ENCODE results near the gene TFG. TPM values are rescaled to one million over a fixed set of nuclear protein-coding genes. Genes with fewer than 3 reads are reported as not detected.

TFG gene
- total and polyA plus RNA-seq, 10 of the 15 experiments (the other 5 are each of a cell fraction or from before 2014, with no cell fraction given): 29.3 to 126 (median 57.6) TPM

DNA sequence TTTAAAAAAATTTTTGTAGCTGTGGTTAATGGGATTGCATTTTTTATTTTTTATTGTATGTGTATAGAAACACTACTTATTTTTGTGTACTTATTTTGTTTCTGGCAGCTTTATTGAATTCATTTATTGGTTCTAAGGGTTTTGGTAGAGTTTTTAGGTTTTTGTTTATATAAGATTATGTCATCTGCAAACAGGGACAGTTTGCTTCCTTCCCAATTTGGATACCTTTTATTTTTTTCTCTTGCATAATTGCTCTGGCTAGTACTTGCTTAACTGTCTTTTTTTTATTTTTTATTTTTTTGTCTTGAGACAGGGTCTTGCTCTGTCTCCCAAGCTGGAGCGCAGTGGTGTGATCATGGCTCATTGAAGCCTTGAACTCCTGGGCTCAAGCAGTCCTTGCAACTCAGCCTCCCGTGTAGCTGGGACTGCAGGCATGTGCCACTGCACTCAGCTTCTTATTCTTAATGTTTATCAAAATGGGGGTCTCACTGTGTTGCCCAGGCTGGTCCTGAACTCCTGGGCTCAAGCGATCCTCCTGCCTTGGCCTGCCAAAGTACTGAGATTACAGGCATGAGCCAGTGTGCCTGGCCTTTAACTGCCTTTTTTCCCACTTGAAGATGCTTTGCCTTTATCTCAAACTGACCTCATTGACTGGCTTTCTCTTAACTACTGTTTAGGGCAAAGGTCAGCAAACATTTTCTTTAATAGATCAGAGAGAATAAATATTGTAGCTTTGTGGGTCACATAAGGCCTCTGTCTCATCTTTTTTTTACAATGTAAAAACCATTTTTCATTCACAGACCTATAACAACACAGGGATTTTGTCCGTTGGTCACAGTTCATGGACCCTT, 8.6 kb downstream of the TFG start:
- ChIA-PET CTCF (interaction anchor here (0.6 to 1.6 kb wide), 6 partner anchors 10 to 680 kb away, joined by 3 to 5 read pairs (median 4); no protein-coding TSS in a partner anchor), SMC1A (ENCODE audit: uncharacterized antibody, unreplicated experiment) (interaction anchor here (0.7 to 4.5 kb wide), 5 partner anchors 10 to 68 kb away, joined by 3 to 18 read pairs (median 3); no protein-coding TSS in a partner anchor)

More for the DNA sequence above, 8.6 kb downstream of the TFG start:
- no peak overlapping the region for H3K27ac ChIP-seq (ENCODE audit: control insufficient read depth, insufficient read depth)
- no peaks in the 10 kb centered on the region; the same call in 2 of the 3 replicates for H3K9me3 ChIP-seq (replicated peaks; ENCODE audit: control insufficient read depth, insufficient read depth, low read length)
- ChIA-PET POLR2A (interaction anchor here (0.6 to 0.9 kb wide), 4 partner anchors 10 to 786 kb away, joined by 4 to 7 read pairs (median 5); no protein-coding TSS in a partner anchor), RAD21 (ENCODE audit: unreplicated experiment) (interaction anchor here (0.8 kb wide), 1 partner anchor 25 kb away, joined by 3 read pairs; no protein-coding TSS in a partner anchor)
- BruUV-seq (replicated peaks): no TSS peak
- H3K79me2 ChIP-seq (ENCODE audit: control insufficient read depth, insufficient read depth, low read length): peaks cover 69% of the 10 kb centered on the region
- peak overlapping the region; percentile 19; the same call in 1 of the 2 replicates for H3K4me2 ChIP-seq (ENCODE audit: control insufficient read depth, insufficient read depth)
- WGBS (ENCODE audit: insufficient coverage, insufficient replicate concordance, low lambda C conversion rate, missing lambda C conversion rate): 99% methylated on average over 4 of the region's 4 CpGs
- no peaks in the 10 kb centered on the region for H3K27me3 ChIP-seq (replicated peaks in 1 of 2; ENCODE audit: control insufficient read depth in 2 of 2, insufficient read depth in 2 of 2, low read length in 1 of 2)
- in situ Hi-C loops (cut with MboI): no loop called here
- FAIRE-seq (no peak), DNase-seq (ENCODE audit: low read depth, low spot score) (no peak), ATAC-seq (no peak)
- TF ChIP-seq NR2F1 (conservative IDR thresholded peaks at IDR 0.05) (peak; percentile 36; the same call in 1 of the 2 replicates), ETV6 (conservative IDR thresholded peaks at IDR 0.05 in 1 of 2, IDR thresholded peaks at IDR 0.05 in 1 of 2; ENCODE audit: borderline replicate concordance in 1 of 2, low read depth in 1 of 2) (no peak), PBX3 (IDR thresholded peaks at IDR 0.05; ENCODE audit: insufficient replicate concordance, low read depth, low read length) (no peak), RELB (IDR thresholded peaks at IDR 0.05; ENCODE audit: low read depth) (no peak)
- H3K36me3 ChIP-seq (ENCODE audit: control insufficient read depth in 2 of 2, insufficient read depth in 2 of 2, low read length in 1 of 2): peaks cover 5 to 24% of the 10 kb centered on the region in 2 experiments
- H2AFZ ChIP-seq (ENCODE audit: control insufficient read depth, low read depth, low read length): no peak overlapping the region
- H3K4me1 ChIP-seq (ENCODE audit: control insufficient read depth, insufficient read depth, low read length): no peaks in the 10 kb centered on the region
- intact Hi-C loops (cut with micrococcal nuclease; ENCODE audit: unreplicated experiment): loop anchor here (2.0 to 10.0 kb wide), 2 partner anchors 115 to 403 kb away; no protein-coding TSS in a partner anchor
- H3K9ac ChIP-seq (ENCODE audit: control insufficient read depth, insufficient read depth, low read length): no peak overlapping the region
- H3K4me3 ChIP-seq: no peak overlapping the region
- no peaks in the 10 kb centered on the region for H4K20me1 ChIP-seq (ENCODE audit: control insufficient read depth, insufficient read depth)
